ENCODE results near the gene KIF21B. TPM values are rescaled to one million over a fixed set of nuclear protein-coding genes. Genes with fewer than 3 reads are reported as not detected.

The KIF21B gene
- total and polyA plus RNA-seq, 9 of the 15 experiments (the other 6 are each of a cell fraction or from before 2014, with no cell fraction given): 0.46 to 13.4 (median 5.9) TPM

- no peak overlapping the region for H3K4me2 ChIP-seq (ENCODE audit: insufficient read depth, low read length)
- H3K79me2 ChIP-seq (ENCODE audit: control insufficient read depth, insufficient read depth, low read length): no peaks in the 10 kb centered on the region
- no peaks in the 10 kb centered on the region for H3K36me3 ChIP-seq (ENCODE audit: control insufficient read depth, insufficient read depth, low read length)
- H3K27me3 ChIP-seq (ENCODE audit: control insufficient read depth in 2 of 2, insufficient read depth in 2 of 2, low read length in 2 of 2): peaks cover 9 to 33% of the 10 kb centered on the region in 2 experiments
- in situ Hi-C loops (cut with MboI) (no loop called here), intact Hi-C loops (cut with micrococcal nuclease) (no loop called here)
- no peaks in the 10 kb centered on the region for H3K9me1 ChIP-seq (ENCODE audit: control insufficient read depth, insufficient read depth, low read length)
- 0 out of 5 replicates have a peak, but pooled peaks cover 0 to 2% of the 10 kb centered on the region in 2 experiments for H3K4me1 ChIP-seq (replicated peaks in 1 of 2; ENCODE audit: control insufficient read depth in 2 of 2, insufficient read depth in 2 of 2, low read length in 2 of 2)
- no peak overlapping the region for H2AFZ ChIP-seq (ENCODE audit: low read depth, low read length)
- WGBS (ENCODE audit: insufficient coverage, low coverage, missing lambda C conversion rate): 1% methylated on average over 4 of the region's 4 CpGs
- no peak overlapping the region for H3K9ac ChIP-seq (ENCODE audit: insufficient read depth in 1 of 2, low read depth in 2 of 2, low read length in 2 of 2)
- H3K9me3 ChIP-seq (replicated peaks; ENCODE audit: control insufficient read depth, insufficient read depth, low read depth, low read length): no peaks in the 10 kb centered on the region
- H3K4me3 ChIP-seq: no peak overlapping the region
- no peak overlapping the region for H3K27ac ChIP-seq (ENCODE audit: extremely low read depth, low read depth, low read length)
- POLR2A ChIA-PET: interaction anchor here (0.7 to 3.9 kb wide), 4 partner anchors 10 to 43 kb away, joined by 3 to 12 read pairs (median 4); partner anchors contain the start of gene KIF21B
- ATAC-seq (no peak), FAIRE-seq (no peak), DNase-seq (ENCODE audit: extremely low read depth in 1 of 4, low spot score in 3 of 4) (no peak)
- no peaks in the 10 kb centered on the region for H4K20me1 ChIP-seq (replicated peaks; ENCODE audit: control insufficient read depth, insufficient read depth, low read length)
- BruUV-seq (replicated peaks): no TSS peak
- CTCF ChIA-PET (ENCODE audit: low intra/inter-chr PET ratio): no interaction called here
- no peak for TF ChIP-seq THRAP3 (IDR thresholded peaks at IDR 0.05; ENCODE audit: borderline replicate concordance)
- TF ChIP-seq ZKSCAN1 (IDR thresholded peaks at IDR 0.05; ENCODE audit: low read depth, low read length): no peak
- TF ChIP-seq ARID4B (CRISPR knock-in tag; IDR thresholded peaks at IDR 0.05): no peak
- no peak for TF ChIP-seq DIDO1 (tag; IDR thresholded peaks at IDR 0.05; ENCODE audit: low read depth)
- TF ChIP-seq MXI1 (IDR thresholded peaks at IDR 0.05; ENCODE audit: low read depth, low read length): no peak
- TF ChIP-seq TGIF2 (CRISPR knock-in tag; IDR thresholded peaks at IDR 0.05): no peak
- TF ChIP-seq RFX1 (IDR thresholded peaks at IDR 0.05): no peak
- no peak for TF ChIP-seq MNT (conservative IDR thresholded peaks at IDR 0.05)
- no peak for TF ChIP-seq ZNF277 (CRISPR knock-in tag; IDR thresholded peaks at IDR 0.05; ENCODE audit: borderline replicate concordance)
- no peak for TF ChIP-seq ZNF311 (CRISPR knock-in tag; IDR thresholded peaks at IDR 0.05)
- no peak for TF ChIP-seq SREBF2 (CRISPR knock-in tag; IDR thresholded peaks at IDR 0.05)
- no peak for TF ChIP-seq BHLHE40 (IDR thresholded peaks at IDR 0.05; ENCODE audit: low read length)
- no peak for TF ChIP-seq OTX1 (CRISPR knock-in tag; IDR thresholded peaks at IDR 0.05)
- TF ChIP-seq KDM1A (IDR thresholded peaks at IDR 0.05): no peak
- TF ChIP-seq E2F4 (CRISPR knock-in tag; IDR thresholded peaks at IDR 0.05; ENCODE audit: low read depth): no peak
- no peak for TF ChIP-seq SMARCE1 (IDR thresholded peaks at IDR 0.05)
These were observed 11.2 kb upstream of the KIF21B start for GRCh38 chr1:201034671-201035070.
